NCI-H69 (cell line): ENCODE results near the gene IL17RD.

Experiments
- DNase-seq: peaks from one replicate; lab custom pipeline; 2025; lab: John Stamatoyannopoulos, UW

Gene IL17RD

GRCh38 chr3:57164657-57165573 lies at the start of gene IL17RD:
Gene IL17RD, minus strand, starts transcription at chr3:57165353. Its CDS starts 67 bp downstream, at chr3:57165286.
- DNase-seq = peak; percentile 70

DNA sequence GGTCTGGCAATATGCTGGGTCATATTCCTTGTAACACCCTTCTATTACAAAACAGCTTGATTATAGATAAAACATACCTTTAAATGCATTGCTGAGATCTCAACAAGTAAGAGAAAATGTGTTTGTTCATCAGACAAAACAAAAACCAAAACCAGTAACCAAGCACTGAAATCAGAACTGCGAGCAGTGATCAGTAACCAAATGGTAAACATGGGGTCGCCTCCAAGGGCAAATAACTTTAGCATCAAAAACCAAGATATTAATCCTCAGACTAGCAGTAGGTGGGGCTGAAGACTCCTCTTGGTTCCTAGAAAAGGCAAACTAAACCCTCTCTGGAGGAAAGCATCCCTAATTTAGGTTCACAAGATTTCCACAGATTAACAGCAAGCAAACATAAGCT lies 41.3 kb upstream of the IL17RD start:
- no peak for DNase-seq

- DNase-seq = no peak
Observed at GRCh38 chr3:57199895-57200297, 34.7 kb upstream of the IL17RD start, which contains the start of gene HESX1. Gene HESX1, minus strand, starts transcription at chr3:57199978. Its CDS starts 60 bp downstream, at chr3:57199918.

- no peak for DNase-seq
Observed at GRCh38 chr3:57194641-57195040, 29.5 kb upstream of the IL17RD start.

- no peak for DNase-seq
Observed at GRCh38 chr3:57192028-57192427, 26.9 kb upstream of the IL17RD start.

DNA sequence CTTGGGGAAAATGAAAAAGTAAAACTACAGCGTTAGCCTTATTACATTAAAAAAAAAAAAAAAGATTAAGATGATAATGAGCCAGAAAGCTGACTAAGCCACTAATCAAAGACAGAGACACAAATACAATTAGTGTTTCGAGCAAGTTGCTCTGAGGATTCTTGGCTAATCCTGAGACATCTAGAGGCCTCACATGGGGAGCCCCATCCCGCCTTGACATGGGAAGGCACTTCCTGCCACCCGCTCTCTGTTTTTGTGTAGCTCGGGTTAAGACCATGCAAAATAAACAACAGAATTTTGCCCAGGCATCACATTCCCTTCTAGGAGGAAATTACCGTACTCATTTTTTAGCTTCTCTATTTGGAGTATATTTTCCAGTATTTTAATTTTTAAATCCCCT lies 19.4 kb upstream of the IL17RD start:
- DNase-seq = no peak

- DNase-seq = peak; percentile 13
Observed at GRCh38 chr3:57179580-57180410, 14.6 kb upstream of the IL17RD start.

GRCh38 chr3:57176045-57176444 lies 10.9 kb upstream of the IL17RD start:
- DNase-seq = no peak

DNA sequence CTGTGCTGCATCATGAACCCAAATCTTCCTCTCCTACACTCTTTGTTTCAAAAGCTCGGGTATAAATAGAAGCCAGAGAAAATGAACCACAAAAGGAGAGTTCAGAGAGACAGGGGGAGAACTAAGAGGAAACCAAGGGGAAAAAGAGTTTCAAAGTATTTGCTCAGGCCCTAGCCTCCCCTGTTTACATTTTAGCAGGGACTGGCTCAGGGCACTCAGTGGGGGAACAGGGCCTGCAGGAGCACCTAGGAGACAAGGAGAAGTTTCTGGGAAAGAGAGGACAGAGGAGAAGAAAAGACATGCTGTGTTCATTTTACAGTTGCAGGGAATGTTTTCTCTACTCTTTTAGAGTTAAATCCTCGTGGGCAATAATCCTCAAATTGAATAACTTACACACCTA lies 8.5 kb upstream of the IL17RD start:
- DNase-seq = no peak

DNA sequence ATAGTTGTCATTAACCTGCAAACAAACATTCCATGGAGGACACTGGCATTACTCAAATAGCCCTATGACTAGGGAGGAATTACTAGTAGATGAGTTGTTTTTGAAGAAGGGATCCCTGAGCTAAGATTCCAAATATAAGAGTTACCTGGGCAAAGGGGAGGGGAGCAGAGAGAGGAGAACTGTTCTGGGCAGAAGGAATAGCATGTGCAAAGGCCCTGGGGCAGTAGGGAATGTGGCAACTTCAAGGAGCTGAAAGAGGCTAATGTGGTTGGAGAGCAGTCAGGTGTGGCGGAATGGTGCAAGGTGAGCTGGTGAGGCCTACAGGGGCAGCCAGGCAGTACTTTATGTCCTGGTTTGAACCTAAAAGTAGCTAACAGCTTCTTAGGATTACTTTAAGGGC lies 5.8 kb upstream of the IL17RD start:
- DNase-seq = no peak

DNA sequence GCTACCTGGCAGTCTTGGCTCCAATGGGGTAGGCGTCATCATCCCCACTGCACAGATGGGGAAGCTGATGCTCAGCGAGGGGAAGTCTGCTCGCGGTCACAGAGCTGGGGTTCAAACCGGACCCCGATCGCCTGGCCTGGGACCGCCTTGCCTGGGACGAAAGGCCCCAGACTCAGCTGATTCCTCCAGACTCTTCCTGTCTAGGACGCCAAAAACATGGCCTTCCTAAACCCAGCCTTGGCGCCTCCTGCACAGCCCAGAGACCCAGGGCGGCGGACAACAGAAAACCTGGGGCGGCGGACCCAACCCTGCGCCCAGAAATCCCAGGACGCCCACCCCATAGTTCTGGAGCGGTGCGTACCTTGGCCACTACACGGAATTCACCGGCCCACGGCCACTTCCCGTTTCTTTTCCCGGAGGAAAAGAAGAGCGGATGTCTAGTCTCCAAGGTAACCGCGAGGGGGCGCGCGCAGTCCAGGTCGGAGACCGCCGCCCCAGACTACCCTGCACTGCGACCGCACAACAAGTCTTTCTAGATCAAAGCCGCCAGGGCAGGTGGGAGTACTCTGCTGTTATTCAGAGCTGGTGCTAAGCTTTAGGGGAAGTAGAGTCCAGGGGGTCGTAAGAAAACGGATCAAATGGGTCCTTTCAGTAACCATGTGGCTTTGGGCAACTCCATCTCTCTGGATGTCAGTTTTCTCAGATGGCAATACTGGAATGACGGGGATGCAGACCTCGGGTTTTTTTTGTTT lies 4.9 kb upstream of the IL17RD start:
- DNase-seq = peak; percentile 73

- no peak for DNase-seq
Observed at GRCh38 chr3:57169108-57169507, 4.0 kb upstream of the IL17RD start.

DNA sequence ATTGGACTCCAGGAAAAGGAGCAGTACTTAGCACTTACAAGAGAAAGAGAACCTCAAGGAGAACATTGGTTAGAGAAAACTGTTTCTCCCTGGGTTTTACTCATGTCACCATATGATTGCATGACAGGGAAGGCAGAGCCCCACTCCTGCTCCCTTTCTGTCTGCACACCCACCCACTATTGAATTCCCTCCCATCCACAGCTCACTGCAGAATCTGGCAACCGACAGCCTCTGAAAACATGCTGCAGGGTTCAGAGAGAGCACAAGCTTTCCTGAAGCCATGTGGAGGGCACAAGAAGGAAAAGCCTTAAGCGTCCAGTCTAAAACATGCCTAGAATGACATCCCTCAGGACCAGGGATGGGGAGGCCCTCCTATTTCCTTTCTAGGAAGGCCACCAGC lies 3.0 kb upstream of the IL17RD start:
- no peak for DNase-seq

DNA sequence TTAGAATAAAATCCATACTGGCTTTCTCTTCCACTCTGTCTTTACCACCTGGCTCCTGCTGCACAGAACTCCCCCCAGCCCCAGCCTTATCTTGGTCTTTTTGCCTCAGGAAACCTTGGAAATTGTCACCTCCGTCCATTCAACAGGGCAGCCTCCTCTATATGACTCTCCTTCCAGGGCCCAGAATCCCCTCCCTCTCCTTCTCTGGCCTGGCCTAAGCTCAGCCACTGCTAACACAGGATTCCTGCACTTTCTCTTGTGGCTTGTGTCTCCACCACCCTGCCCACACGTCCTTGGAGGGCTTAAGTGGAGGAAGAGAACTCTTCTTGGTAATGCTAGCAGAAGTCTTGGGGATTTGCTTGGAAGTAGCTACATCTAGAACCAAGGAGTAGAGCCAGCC lies 1.5 kb upstream of the IL17RD start:
- DNase-seq = no peak

DNA sequence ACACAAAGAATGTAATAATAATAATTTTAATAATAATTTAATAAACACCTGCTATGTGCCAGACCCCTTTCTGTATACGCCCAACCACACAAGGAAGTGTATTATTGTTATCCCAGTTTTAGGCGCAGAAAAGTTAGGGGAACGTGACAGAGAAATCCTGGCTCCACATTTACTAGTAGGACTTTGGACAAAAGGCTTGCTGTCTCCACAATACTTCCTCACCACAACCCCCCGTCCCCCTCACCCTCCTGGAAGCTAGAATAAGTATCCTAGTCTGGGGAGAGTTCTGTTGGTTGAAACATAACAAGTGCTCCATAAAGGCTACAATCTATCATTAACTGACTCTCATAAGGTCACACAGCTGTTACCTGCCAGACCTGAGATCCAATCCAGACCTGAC lies 488 bp upstream of the IL17RD start:
- no peak for DNase-seq

GRCh38 chr3:57164217-57164656 lies 916 bp downstream of the IL17RD start:
- DNase-seq = peak; percentile 4

- DNase-seq = no peak
Observed at GRCh38 chr3:57163751-57164150, 1.4 kb downstream of the IL17RD start.

DNA sequence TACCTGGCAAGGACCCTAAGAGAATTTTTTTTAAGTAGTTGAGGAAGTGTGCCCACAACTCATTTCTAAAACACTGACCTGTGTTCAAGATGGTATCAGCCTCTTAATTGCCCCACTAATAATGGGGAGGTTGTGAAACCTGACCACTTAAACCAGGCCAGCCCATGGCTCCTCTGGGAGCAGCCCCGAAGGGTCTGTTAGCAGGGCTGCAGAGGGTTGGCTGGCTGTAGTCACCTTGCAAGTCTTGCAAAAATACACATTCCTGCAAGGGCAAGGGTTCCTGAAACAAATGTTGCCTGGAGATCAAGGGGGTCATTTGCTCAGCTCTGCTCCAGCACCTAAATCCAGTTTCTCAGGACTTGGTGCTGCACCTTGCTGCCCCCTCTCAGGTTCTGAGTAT lies 3.2 kb downstream of the IL17RD start:
- no peak for DNase-seq

GRCh38 chr3:57160765-57161538 lies 4.2 kb downstream of the IL17RD start:
- no peak for DNase-seq

DNA sequence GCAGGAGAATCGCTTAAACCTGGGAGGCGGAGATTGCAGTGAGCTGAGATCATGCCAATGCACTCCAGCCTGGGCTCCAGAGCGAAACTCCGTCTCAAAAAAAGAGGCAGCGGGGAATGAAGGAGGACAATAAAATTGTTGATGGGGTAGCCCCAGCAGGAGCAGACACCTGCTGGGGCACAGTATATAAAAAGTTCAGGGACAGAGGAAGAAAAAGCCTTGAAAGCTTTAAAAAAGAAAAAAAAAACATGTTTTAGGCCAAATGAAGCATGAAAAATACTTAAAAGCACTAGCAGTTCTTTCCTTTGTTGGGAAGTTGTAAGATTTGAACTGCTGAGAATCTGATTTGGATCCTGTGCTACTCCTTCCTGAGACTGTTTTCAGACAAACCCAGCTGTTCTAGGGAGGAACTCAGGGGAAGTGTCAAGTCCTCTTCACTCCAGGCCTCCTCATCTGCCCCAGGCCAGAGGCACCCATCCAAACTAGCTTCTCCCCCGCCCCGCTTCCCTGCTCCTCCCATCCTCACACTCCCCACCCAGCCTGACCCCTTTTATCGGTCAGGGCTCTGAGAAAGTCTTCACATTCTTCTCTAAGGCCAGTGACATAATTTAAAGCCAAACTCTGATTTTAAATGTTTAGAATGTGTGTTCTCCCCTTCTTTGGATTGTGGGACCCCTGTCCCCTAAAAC lies 4.9 kb downstream of the IL17RD start:
- no peak for DNase-seq
